HepG2 (cell line): ENCODE results near the gene DAG1. TPM values are rescaled to one million over a fixed set of nuclear protein-coding genes. Genes with fewer than 3 reads are reported as not detected.

Source experiments
- CREM ChIP-seq, 2 experiments: sonication (generic) in 1 of 2; formaldehyde crosslinking in 1 of 2; IDR thresholded peaks; 2 replicates each; pipeline versions ENCODE4 v1.4.0 to v1.6.1; 2016 to 2020; ENCODE audit warnings: antibody characterized with exemption in 1 of 2, mild to moderate bottlenecking in 1 of 2, missing genetic modification reagents in 1 of 2
- ERF ChIP-seq: IDR thresholded peaks from 2 replicates; pipeline ENCODE4 v1.6.1; 2018; ENCODE audit warnings: missing biosample characterization, missing genetic modification reagents
- FOSL2 ChIP-seq: sonication (generic); formaldehyde crosslinking; IDR thresholded peaks from 2 replicates; pipeline ENCODE4 v1.4.0; 2020; ENCODE audit warnings: missing genetic modification reagents
- ISL2 ChIP-seq: sonication (generic); formaldehyde crosslinking; IDR thresholded peaks from 2 replicates; pipeline ENCODE4 v1.5.0; 2020; ENCODE audit warnings: missing genetic modification reagents
- MAFK ChIP-seq, 2 experiments: IDR thresholded peaks in 1 of 2; conservative IDR thresholded peaks in 1 of 2; 2 replicates each; pipeline ENCODE4 v1.6.1; 2011; ENCODE audit warnings: improper control_type of control experiment in 2 of 2, low read length in 2 of 2
- MEF2D ChIP-seq: sonication (generic); formaldehyde crosslinking; IDR thresholded peaks from 2 replicates; pipeline ENCODE4 v1.5.1; 2020; ENCODE audit warnings: mild to moderate bottlenecking, missing genetic modification reagents
- SATB2 ChIP-seq: sonication (generic); formaldehyde crosslinking; IDR thresholded peaks from 2 replicates; pipeline ENCODE4 v1.5.0; 2020; ENCODE audit warnings: missing genetic modification reagents
- TEAD3 ChIP-seq: optimal IDR thresholded peaks from 2 replicates; pipeline ENCODE3; 2016; ENCODE audit warnings: borderline replicate concordance
- TGIF2 ChIP-seq: IDR thresholded peaks from 2 replicates; pipeline ENCODE4 v1.6.1; 2016; ENCODE audit warnings: control low read depth, missing compliant biosample characterization
- ZEB1 ChIP-seq: IDR thresholded peaks from 2 replicates; pipeline ENCODE4 v1.6.1; 2012; ENCODE audit warnings: mild to moderate bottlenecking, low read depth, inconsistent platforms; ENCODE audit not compliant: insufficient replicate concordance
- ZNF143 ChIP-seq: sonication (generic); formaldehyde crosslinking; IDR thresholded peaks from 2 replicates; pipeline ENCODE4 v1.4.0; 2020; ENCODE audit warnings: missing genetic modification reagents
- ZNF251 ChIP-seq: sonication (generic); formaldehyde crosslinking; IDR thresholded peaks from 2 replicates; pipeline ENCODE4 v1.9.0; 2021; ENCODE audit warnings: mild to moderate bottlenecking, missing genetic modification reagents
- ZNF337 ChIP-seq: sonication (generic); formaldehyde crosslinking; IDR thresholded peaks from 2 replicates; pipeline ENCODE4 v1.5.1; 2020; ENCODE audit warnings: missing genetic modification reagents, low read depth, mild to moderate bottlenecking, borderline replicate concordance
- ZNF549 ChIP-seq: sonication (generic); formaldehyde crosslinking; IDR thresholded peaks from 2 replicates; pipeline ENCODE4 v1.5.0; 2020; ENCODE audit warnings: missing genetic modification reagents
- ZNF552 ChIP-seq: sonication (generic); formaldehyde crosslinking; IDR thresholded peaks from 2 replicates; pipeline ENCODE4 v1.9.0; 2022; ENCODE audit warnings: missing genetic modification reagents, mild to moderate bottlenecking, borderline replicate concordance
- ZNF841 ChIP-seq: sonication (generic); formaldehyde crosslinking; IDR thresholded peaks from 2 replicates; pipeline ENCODE4 v1.8.1; 2023; ENCODE audit warnings: missing genetic modification reagents, borderline replicate concordance
- polyA plus RNA-seq, 8 experiments: library from polyadenylated mRNA; depleted of rRNA in 3 of 8; stranded (reverse) in 7 of 8; unstranded in 1 of 8; fragments of >200 nt; fragmentation: Illumina TruSeq in 4 of 8; extraction: Trizol in 4 of 8; gene quantifications; 2 replicates each; pipeline versions ENCODE4 v1.2.1 to v1.2.3, GENCODE V29; 2011 to 2016; ENCODE audit warnings: low read depth in 4 of 8, missing spikeins in 1 of 8, mixed read lengths in 1 of 8; ENCODE audit not compliant: insufficient read depth in 1 of 8
- total RNA-seq, 5 experiments: library from RNA; depleted of rRNA; stranded (reverse); fragments of >200 nt; fragmentation: Illumina TruSeq; extraction: Trizol; gene quantifications; 2 replicates each; pipeline ENCODE4 v1.2.3, GENCODE V29; 2016; ENCODE audit warnings: low read depth in 1 of 5
- TF ChIP-seq, protein P1 (sequence below): sonication (generic); formaldehyde crosslinking; IDR thresholded peaks from 2 replicates; pipeline ENCODE4 v1.5.0; 2020; ENCODE audit warnings: mild to moderate bottlenecking, missing genetic modification reagents
- TF ChIP-seq, protein P2 (sequence below): sonication (generic); formaldehyde crosslinking; IDR thresholded peaks from 2 replicates; pipeline ENCODE4 v1.5.1; 2020; ENCODE audit warnings: mild to moderate bottlenecking, missing genetic modification reagents
- TF ChIP-seq, protein P3 (sequence below): sonication (generic); formaldehyde crosslinking; IDR thresholded peaks from 2 replicates; pipeline ENCODE4 v1.5.0; 2020; ENCODE audit warnings: mild to moderate bottlenecking, missing genetic modification reagents, borderline replicate concordance
- TF ChIP-seq, protein P4 (sequence below): sonication (generic); formaldehyde crosslinking; IDR thresholded peaks from 2 replicates; pipeline ENCODE4 v1.4.0; 2020; ENCODE audit warnings: missing genetic modification reagents

The DAG1 gene
- total and polyA plus RNA-seq, 2 of the 13 experiments (the other 11 are each of a cell fraction or from before 2014, with no cell fraction given) = 47.3 to 50.4 TPM

DNA sequence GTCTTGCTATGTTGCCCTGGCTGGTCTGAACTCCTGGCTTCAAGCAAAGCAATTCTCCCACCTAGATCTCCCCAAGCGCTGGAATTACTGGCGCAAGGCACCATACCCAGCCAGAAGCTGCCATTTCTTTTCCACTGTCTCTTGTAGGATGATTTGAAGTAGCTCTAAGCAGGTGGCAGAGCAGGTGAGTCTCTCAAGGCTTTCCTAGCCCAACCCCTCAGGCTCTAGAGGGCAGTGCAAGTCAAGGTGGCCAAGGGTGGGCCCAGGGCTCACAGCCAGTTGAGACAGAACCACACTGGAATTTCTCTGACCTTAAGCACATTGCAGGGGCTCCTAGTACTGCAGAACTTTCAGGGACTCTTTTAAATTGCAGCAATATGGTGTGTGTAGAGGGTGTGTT is 15.6 kb upstream of the DAG1 start (continued):
- TF ChIP-seq, protein P1, sequence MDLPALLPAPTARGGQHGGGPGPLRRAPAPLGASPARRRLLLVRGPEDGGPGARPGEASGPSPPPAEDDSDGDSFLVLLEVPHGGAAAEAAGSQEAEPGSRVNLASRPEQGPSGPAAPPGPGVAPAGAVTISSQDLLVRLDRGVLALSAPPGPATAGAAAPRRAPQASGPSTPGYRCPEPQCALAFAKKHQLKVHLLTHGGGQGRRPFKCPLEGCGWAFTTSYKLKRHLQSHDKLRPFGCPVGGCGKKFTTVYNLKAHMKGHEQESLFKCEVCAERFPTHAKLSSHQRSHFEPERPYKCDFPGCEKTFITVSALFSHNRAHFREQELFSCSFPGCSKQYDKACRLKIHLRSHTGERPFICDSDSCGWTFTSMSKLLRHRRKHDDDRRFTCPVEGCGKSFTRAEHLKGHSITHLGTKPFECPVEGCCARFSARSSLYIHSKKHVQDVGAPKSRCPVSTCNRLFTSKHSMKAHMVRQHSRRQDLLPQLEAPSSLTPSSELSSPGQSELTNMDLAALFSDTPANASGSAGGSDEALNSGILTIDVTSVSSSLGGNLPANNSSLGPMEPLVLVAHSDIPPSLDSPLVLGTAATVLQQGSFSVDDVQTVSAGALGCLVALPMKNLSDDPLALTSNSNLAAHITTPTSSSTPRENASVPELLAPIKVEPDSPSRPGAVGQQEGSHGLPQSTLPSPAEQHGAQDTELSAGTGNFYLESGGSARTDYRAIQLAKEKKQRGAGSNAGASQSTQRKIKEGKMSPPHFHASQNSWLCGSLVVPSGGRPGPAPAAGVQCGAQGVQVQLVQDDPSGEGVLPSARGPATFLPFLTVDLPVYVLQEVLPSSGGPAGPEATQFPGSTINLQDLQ (CRISPR knock-in tag) = no peak
- TF ChIP-seq, protein P2, sequence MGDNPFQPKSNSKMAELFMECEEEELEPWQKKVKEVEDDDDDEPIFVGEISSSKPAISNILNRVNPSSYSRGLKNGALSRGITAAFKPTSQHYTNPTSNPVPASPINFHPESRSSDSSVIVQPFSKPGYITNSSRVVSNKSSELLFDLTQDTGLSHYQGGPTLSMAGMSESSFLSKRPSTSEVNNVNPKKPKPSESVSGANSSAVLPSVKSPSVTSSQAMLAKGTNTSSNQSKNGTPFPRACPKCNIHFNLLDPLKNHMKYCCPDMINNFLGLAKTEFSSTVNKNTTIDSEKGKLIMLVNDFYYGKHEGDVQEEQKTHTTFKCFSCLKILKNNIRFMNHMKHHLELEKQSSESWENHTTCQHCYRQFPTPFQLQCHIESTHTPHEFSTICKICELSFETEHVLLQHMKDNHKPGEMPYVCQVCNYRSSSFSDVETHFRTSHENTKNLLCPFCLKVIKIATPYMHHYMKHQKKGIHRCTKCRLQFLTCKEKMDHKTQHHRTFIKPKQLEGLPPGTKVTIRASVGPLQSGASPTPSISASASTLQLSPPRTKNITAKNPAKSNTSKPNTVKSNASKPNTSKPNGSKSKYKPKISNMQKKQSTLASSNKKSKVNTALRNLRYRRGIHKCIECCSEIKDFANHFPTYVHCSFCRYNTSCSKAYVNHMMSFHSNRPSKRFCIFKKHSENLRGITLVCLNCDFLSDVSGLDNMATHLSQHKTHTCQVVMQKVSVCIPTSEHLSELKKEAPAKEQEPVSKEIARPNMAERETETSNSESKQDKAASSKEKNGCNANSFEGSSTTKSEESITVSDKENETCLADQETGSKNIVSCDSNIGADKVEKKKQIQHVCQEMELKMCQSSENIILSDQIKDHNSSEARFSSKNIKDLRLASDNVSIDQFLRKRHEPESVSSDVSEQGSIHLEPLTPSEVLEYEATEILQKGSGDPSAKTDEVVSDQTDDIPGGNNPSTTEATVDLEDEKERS (CRISPR knock-in tag) = no peak
- TF ChIP-seq ZEB1 (no peak), ERF (CRISPR knock-in tag) (peak; percentile 78), MEF2D (CRISPR knock-in tag) (no peak), ZNF251 (CRISPR knock-in tag) (no peak), FOSL2 (CRISPR knock-in tag) (no peak), TEAD3 (CRISPR knock-in tag) (peak; percentile 63), MAFK (conservative IDR thresholded peaks at IDR 0.05 in 1 of 2, IDR thresholded peaks at IDR 0.05 in 1 of 2; ENCODE audit: low read length in 2 of 2) (no peak), ZNF549 (CRISPR knock-in tag) (no peak), ZNF841 (CRISPR knock-in tag) (no peak), ZNF337 (CRISPR knock-in tag) (no peak), ZNF552 (CRISPR knock-in tag) (no peak), ISL2 (CRISPR knock-in tag) (no peak), SATB2 (CRISPR knock-in tag) (no peak), TGIF2 (no peak), CREM (IDR thresholded peaks at IDR 0.05) (no peak), CREM (CRISPR knock-in tag; IDR thresholded peaks at IDR 0.05) (no peak), ZNF143 (no peak)
- TF ChIP-seq, protein P3, sequence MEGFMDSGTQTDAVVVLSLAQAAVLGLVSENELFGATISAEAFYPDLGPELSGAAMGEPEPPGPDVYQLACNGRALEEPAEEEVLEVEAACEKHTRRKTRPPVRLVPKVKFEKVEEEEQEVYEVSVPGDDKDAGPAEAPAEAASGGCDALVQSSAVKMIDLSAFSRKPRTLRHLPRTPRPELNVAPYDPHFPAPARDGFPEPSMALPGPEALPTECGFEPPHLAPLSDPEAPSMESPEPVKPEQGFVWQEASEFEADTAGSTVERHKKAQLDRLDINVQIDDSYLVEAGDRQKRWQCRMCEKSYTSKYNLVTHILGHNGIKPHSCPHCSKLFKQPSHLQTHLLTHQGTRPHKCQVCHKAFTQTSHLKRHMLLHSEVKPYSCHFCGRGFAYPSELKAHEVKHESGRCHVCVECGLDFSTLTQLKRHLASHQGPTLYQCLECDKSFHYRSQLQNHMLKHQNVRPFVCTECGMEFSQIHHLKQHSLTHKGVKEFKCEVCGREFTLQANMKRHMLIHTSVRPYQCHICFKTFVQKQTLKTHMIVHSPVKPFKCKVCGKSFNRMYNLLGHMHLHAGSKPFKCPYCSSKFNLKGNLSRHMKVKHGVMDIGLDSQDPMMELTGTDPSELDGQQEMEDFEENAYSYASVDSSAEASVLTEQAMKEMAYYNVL = 0 out of 2 replicates have a peak, but pooled peaks have one; percentile 44
- TF ChIP-seq, protein P4, sequence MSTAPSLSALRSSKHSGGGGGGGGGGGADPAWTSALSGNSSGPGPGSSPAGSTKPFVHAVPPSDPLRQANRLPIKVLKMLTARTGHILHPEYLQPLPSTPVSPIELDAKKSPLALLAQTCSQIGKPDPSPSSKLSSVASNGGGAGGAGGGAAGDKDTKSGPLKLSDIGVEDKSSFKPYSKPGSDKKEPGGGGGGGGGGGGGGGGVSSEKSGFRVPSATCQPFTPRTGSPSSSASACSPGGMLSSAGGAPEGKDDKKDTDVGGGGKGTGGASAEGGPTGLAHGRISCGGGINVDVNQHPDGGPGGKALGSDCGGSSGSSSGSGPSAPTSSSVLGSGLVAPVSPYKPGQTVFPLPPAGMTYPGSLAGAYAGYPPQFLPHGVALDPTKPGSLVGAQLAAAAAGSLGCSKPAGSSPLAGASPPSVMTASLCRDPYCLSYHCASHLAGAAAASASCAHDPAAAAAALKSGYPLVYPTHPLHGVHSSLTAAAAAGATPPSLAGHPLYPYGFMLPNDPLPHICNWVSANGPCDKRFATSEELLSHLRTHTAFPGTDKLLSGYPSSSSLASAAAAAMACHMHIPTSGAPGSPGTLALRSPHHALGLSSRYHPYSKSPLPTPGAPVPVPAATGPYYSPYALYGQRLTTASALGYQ (CRISPR knock-in tag) = no peak
